ENCODE results near the gene LRRC27.

LRRC27 gene

DNA sequence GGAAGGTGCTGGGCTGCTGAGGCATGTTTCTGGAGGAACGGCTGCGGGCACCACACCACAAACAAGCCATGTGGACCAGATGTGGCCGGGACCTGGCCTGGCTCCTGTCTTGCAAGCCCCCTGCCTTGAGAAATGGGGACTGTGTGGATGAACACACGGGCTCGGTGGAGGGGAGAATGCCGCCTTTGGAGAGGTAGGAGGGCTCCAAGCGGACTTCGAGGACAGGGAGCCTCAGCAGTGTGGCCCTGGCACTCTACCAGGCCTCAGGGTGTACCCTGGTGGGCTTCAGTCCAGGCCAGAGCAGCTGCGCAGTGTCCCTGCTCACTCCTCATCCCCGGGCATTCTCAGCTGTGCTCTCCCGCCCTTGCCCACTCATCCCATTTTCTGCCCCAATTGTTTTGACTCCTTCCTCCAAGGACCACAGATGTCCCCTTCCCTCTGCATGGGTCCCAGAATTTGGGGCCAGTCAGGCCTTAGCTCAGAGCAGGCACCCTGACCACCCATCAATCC lies 96.5 kb downstream of the LRRC27 start:
- Histone ChIP-seq H3K4me2 (ENCODE audit: low read length) (no peak overlapping the region), H3K27ac (ENCODE audit: low read length) (no peak overlapping the region), H4K20me1 (ENCODE audit: insufficient read depth, low read length) (no peaks in the 10 kb centered on the region), H3K9ac (ENCODE audit: low read length) (no peak overlapping the region), H3K4me3 (ENCODE audit: low read length) (no peak overlapping the region), H3K27me3 (ENCODE audit: low read depth, low read length) (no peaks in the 10 kb centered on the region), H3K79me2 (ENCODE audit: low read length) (no peaks in the 10 kb centered on the region), H3K9me3 (ENCODE audit: insufficient read depth, low read length) (no peaks in the 10 kb centered on the region), H2AFZ (ENCODE audit: low read depth, low read length) (no peak overlapping the region), H3K4me1 (ENCODE audit: low read length) (no peaks in the 10 kb centered on the region), H3K36me3 (replicated peaks; ENCODE audit: low read depth, low read length) (no peaks in the 10 kb centered on the region)
- TF ChIP-seq EZH2phosphoT487 (IDR thresholded peaks at IDR 0.05; ENCODE audit: low read depth): no peak
- TF ChIP-seq, protein P1, sequence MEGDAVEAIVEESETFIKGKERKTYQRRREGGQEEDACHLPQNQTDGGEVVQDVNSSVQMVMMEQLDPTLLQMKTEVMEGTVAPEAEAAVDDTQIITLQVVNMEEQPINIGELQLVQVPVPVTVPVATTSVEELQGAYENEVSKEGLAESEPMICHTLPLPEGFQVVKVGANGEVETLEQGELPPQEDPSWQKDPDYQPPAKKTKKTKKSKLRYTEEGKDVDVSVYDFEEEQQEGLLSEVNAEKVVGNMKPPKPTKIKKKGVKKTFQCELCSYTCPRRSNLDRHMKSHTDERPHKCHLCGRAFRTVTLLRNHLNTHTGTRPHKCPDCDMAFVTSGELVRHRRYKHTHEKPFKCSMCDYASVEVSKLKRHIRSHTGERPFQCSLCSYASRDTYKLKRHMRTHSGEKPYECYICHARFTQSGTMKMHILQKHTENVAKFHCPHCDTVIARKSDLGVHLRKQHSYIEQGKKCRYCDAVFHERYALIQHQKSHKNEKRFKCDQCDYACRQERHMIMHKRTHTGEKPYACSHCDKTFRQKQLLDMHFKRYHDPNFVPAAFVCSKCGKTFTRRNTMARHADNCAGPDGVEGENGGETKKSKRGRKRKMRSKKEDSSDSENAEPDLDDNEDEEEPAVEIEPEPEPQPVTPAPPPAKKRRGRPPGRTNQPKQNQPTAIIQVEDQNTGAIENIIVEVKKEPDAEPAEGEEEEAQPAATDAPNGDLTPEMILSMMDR (IDR thresholded peaks at IDR 0.05; ENCODE audit: low read depth, low read length): no peak

Measured in OCI-LY3 (cell line).